Esophagus squamous epithelium (tissue), 5 donors: ENCODE measurements around the gene NFAT5. TPM values are rescaled to one million over a fixed set of nuclear protein-coding genes. Genes with fewer than 3 reads are reported as not detected.
"Not testable (repeated sequence)": the region's sequence is repeated elsewhere in the genome, so short reads cannot be mapped to it uniquely, and the experiment has no call there.

ENCODE experiments used
- DNase-seq: peaks from one replicate; lab custom pipeline; 2025; lab: John Stamatoyannopoulos, UW
- H3K27ac ChIP-seq, 4 donors: fragments of 200-600 bp; sonication (generic); one replicate each; pipeline ENCODE4 v1.5.1; 2016 to 2019; ENCODE audit warnings: mild to moderate bottlenecking in 1 of 4
- H3K27me3 ChIP-seq, 4 donors: fragments of 200-600 bp; sonication (generic); 1 replicate in 3 of 4; 2 replicates in 1 of 4; pipeline versions ENCODE4 v1.5.1 to v1.6.0; 2017 to 2021; ENCODE audit warnings: antibody characterized with exemption in 1 of 4
- H3K36me3 ChIP-seq, 3 donors: fragments of 200-600 bp; sonication (generic); one replicate each; pipeline ENCODE4 v1.5.1; 2016 to 2019
- H3K4me1 ChIP-seq, 3 donors: fragments of 200-600 bp; sonication (generic); one replicate each; pipeline ENCODE4 v1.5.1; 2017 to 2019
- H3K4me3 ChIP-seq, 4 donors: fragments of 200-600 bp; sonication (generic); 1 replicate in 3 of 4; 2 replicates in 1 of 4; pipeline ENCODE4 v1.5.1; 2016 to 2019; ENCODE audit warnings: mild to moderate bottlenecking in 2 of 4, moderate library complexity in 1 of 4
- H3K9me3 ChIP-seq, 3 donors: fragments of 200-600 bp; sonication (generic); one replicate each; pipeline ENCODE4 v1.5.1; 2016 to 2019
- POLR2A ChIP-seq, 4 donors: fragments of 450-650 bp; IDR thresholded peaks; one replicate each; pipeline ENCODE4 v1.6.1; 2017; ENCODE audit warnings: antibody characterized with exemption in 4 of 4, mild to moderate bottlenecking in 4 of 4, moderate library complexity in 3 of 4
- WGBS, 2 donors: methylation state at CpG; one replicate each; pipeline ENCODE4 v1.1.5; 2018; 5-methylcytosine and 5-hydroxymethylcytosine counted together
- intact Hi-C: fragments of 100-400 bp; cut with DNase I; formaldehyde crosslinking; loops from one replicate; pipeline ENCODE4 v1.15.0; 2022
- total RNA-seq, 4 donors: library from RNA; depleted of rRNA; stranded (reverse); fragments of >200 nt; gene quantifications; one replicate each; pipeline ENCODE4 v1.1.0, GENCODE V29; 2016
- TF ChIP-seq, protein P1 (sequence below), 6 experiments: fragments of 450-650 bp in 4 of 6; fragments of 200-600 bp in 2 of 6; sonication (generic) in 2 of 6; IDR thresholded peaks; one replicate each; pipeline ENCODE4 v1.5.1; 2016 to 2019; ENCODE audit warnings: antibody characterized with exemption in 6 of 6, mild to moderate bottlenecking in 4 of 6, moderate library complexity in 4 of 6
- donor health status: DM: yes; HTN: yes; CAD: no.

NFAT5 gene
- total RNA-seq, 4 donors from 2014 or later, result 15.7 to 59.3 (median 30.1) TPM

- Histone ChIP-seq H3K9me3 (peaks cover 0 to 18% (median 0%) of the 10 kb centered on the region in 3 donors), H3K4me3 (no peak overlapping the region), H3K27me3 (no peaks in the 10 kb centered on the region), H3K27ac (no peak overlapping the region), H3K4me1 (no peaks in the 10 kb centered on the region), H3K36me3 (peaks cover 11 to 71% (median 20%) of the 10 kb centered on the region in 3 donors)
- DNase-seq, result no peak
- intact Hi-C loops, result no loop called here
- no peak for TF ChIP-seq POLR2A (IDR thresholded peaks at IDR 0.05)
- TF ChIP-seq, protein P1, sequence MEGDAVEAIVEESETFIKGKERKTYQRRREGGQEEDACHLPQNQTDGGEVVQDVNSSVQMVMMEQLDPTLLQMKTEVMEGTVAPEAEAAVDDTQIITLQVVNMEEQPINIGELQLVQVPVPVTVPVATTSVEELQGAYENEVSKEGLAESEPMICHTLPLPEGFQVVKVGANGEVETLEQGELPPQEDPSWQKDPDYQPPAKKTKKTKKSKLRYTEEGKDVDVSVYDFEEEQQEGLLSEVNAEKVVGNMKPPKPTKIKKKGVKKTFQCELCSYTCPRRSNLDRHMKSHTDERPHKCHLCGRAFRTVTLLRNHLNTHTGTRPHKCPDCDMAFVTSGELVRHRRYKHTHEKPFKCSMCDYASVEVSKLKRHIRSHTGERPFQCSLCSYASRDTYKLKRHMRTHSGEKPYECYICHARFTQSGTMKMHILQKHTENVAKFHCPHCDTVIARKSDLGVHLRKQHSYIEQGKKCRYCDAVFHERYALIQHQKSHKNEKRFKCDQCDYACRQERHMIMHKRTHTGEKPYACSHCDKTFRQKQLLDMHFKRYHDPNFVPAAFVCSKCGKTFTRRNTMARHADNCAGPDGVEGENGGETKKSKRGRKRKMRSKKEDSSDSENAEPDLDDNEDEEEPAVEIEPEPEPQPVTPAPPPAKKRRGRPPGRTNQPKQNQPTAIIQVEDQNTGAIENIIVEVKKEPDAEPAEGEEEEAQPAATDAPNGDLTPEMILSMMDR (IDR thresholded peaks at IDR 0.05), result no peak
Measured at GRCh38 chr16:69632828-69633227, 67.1 kb downstream of the NFAT5 start.

DNA sequence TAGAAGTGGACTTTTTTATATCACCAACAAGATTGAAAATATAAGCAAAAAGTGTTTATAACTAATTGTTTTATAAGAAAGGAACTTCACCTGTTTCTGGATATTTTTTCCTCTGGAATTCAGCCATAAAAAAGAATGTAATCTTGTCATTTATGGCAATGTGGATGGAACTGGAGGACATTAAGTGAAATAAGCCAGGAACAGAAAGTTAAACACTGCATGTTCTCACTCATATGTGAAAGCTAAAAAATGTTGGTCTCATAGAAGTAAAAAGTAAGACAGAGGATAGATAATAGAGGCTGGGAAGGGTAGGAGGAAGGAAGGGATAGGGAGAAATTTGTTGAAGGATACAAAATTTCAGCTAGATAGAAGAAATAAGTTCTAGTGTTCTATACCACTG, 67.6 kb downstream of the NFAT5 start:
- Histone ChIP-seq H3K4me3 (no peak overlapping the region), H3K4me1 (no peaks in the 10 kb centered on the region), H3K27ac (no peak overlapping the region), H3K36me3 (peaks cover 11 to 70% (median 20%) of the 10 kb centered on the region in 3 donors), H3K27me3 (no peaks in the 10 kb centered on the region), H3K9me3 (peaks cover 0 to 18% (median 0%) of the 10 kb centered on the region in 3 donors)
- no peak for DNase-seq
- intact Hi-C loops, result no loop called here
- TF ChIP-seq POLR2A (IDR thresholded peaks at IDR 0.05), result no peak
- TF ChIP-seq, protein P1 (IDR thresholded peaks at IDR 0.05), result no peak

GRCh38 chr16:69636563-69637146, 70.9 kb downstream of the NFAT5 start:
- H3K4me3 ChIP-seq, intact Hi-C loops, DNase-seq, H3K4me1 ChIP-seq, H3K27me3 ChIP-seq, H3K27ac ChIP-seq: not testable (repeated sequence)
- peaks cover 11 to 37% (median 11%) of the 10 kb centered on the region in 3 donors for H3K36me3 ChIP-seq
- peaks cover 0 to 18% (median 0%) of the 10 kb centered on the region in 3 donors for H3K9me3 ChIP-seq
- 94 to 96% methylated on average over 3 of the region's 3 CpGs for WGBS, 2 donors

DNA sequence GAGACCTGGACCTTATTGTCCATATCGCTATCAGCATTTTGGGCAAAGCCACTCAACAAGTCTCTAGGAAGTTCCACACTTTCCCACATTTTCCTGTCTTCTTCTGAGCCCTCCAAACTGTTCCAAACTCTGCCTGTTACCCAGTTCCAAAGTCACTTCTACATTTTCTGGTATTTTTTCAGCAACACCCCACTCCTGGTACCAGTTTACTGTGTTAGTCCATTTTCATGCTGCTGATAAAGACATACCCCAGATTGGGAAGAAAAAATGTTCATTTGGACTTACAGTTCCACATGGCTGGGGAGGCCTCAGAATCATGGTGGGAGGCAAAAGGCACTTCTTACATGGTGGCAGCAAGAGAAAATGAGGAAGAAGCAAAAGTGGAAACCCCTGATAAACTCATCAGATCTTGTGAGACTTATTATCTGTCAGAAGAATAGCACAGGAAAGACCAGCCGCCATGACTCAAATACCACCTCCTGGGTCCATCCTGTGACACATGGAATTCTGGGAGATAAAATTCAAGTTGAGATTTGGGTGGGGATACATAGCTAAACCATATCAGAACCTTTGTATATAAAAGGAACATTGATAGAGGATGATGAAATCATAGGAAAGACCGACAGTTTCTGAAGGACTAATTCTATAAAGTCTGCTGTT, 71.6 kb downstream of the NFAT5 start:
- 95 to 98% methylated on average over 3 of the region's 3 CpGs for WGBS, 2 donors
- peaks cover 11 to 33% (median 11%) of the 10 kb centered on the region in 3 donors for H3K36me3 ChIP-seq
- DNase-seq, H3K4me3 ChIP-seq, H3K27ac ChIP-seq, intact Hi-C loops, H3K4me1 ChIP-seq, H3K27me3 ChIP-seq: not testable (repeated sequence)
- peaks cover 0 to 18% (median 0%) of the 10 kb centered on the region in 3 donors for H3K9me3 ChIP-seq

- H3K27ac ChIP-seq, H3K27me3 ChIP-seq, H3K9me3 ChIP-seq, DNase-seq, intact Hi-C loops, H3K4me3 ChIP-seq: not testable (repeated sequence)
- Histone ChIP-seq H3K4me1 (peaks cover 0 to 12% (median 0%) of the 10 kb centered on the region in 3 donors), H3K36me3 (peaks cover 0 to 25% (median 4%) of the 10 kb centered on the region in 3 donors)
- WGBS, 2 donors, result 89 to 95% methylated on average over 3 of the region's 3 CpGs
Measured at GRCh38 chr16:69643997-69644396, 78.2 kb downstream of the NFAT5 start.

- Histone ChIP-seq H3K9me3 (no peaks in the 10 kb centered on the region), H3K36me3 (peaks cover 0 to 33% (median 4%) of the 10 kb centered on the region in 3 donors), H3K27ac (no peak overlapping the region), H3K4me1 (peaks cover 0 to 12% (median 0%) of the 10 kb centered on the region in 3 donors), H3K27me3 (no peaks in the 10 kb centered on the region), H3K4me3 (no peak overlapping the region)
- 19 to 25% methylated on average over 1 of the region's 1 CpG for WGBS, 2 donors
- intact Hi-C loops, result no loop called here
- DNase-seq, result no peak
- TF ChIP-seq POLR2A (IDR thresholded peaks at IDR 0.05), result no peak
Measured at GRCh38 chr16:69644790-69645189, 79.0 kb downstream of the NFAT5 start.

GRCh38 chr16:69647020-69647419, 81.3 kb downstream of the NFAT5 start:
- H3K27me3 ChIP-seq, result no peaks in the 10 kb centered on the region
- no peak overlapping the region for H3K27ac ChIP-seq
- peaks cover 0 to 54% (median 4%) of the 10 kb centered on the region in 3 donors for H3K36me3 ChIP-seq
- peaks cover 0 to 12% (median 0%) of the 10 kb centered on the region in 3 donors for H3K4me1 ChIP-seq
- no peak overlapping the region for H3K4me3 ChIP-seq
- intact Hi-C loops, result no loop called here
- TF ChIP-seq, protein P1 (IDR thresholded peaks at IDR 0.05), result no peak
- no peak for TF ChIP-seq POLR2A (IDR thresholded peaks at IDR 0.05)
- no peak for DNase-seq
- WGBS, 2 donors, result 93 to 94% methylated on average over 3 to 4 of the region's 5 CpGs
- H3K9me3 ChIP-seq, result no peaks in the 10 kb centered on the region
